ENCODE data around the gene PLD6.
"Not testable (repeated sequence)": the region's sequence is repeated elsewhere in the genome, so short reads cannot be mapped to it uniquely, and the experiment has no call there.

The PLD6 gene

GRCh38 chr17:17186551-17187505, 19.3 kb downstream of the PLD6 start:
- ATAC-seq, result peak; percentile 28
- no peak for TF ChIP-seq OSR1 (CRISPR knock-in tag; IDR thresholded peaks at IDR 0.05)
- no peak for TF ChIP-seq TOX (CRISPR knock-in tag; IDR thresholded peaks at IDR 0.05; ENCODE audit: borderline replicate concordance)
- no peak for TF ChIP-seq BACH2 (CRISPR knock-in tag; IDR thresholded peaks at IDR 0.05; ENCODE audit: borderline replicate concordance)
- no peak for TF ChIP-seq ZFP3 (CRISPR knock-in tag; IDR thresholded peaks at IDR 0.05)
- TF ChIP-seq ZNF8 (CRISPR knock-in tag; IDR thresholded peaks at IDR 0.05), result no peak
- TF ChIP-seq CSDC2 (CRISPR knock-in tag; IDR thresholded peaks at IDR 0.05), result no peak
- no peak for TF ChIP-seq ZNF565 (CRISPR knock-in tag; conservative IDR thresholded peaks at IDR 0.05; ENCODE audit: low read depth)
- no peak for TF ChIP-seq SNAI2 (CRISPR knock-in tag; IDR thresholded peaks at IDR 0.05)
- no peak for TF ChIP-seq CREB5 (CRISPR knock-in tag; IDR thresholded peaks at IDR 0.05; ENCODE audit: low read depth)
- TF ChIP-seq CSRNP3 (CRISPR knock-in tag; IDR thresholded peaks at IDR 0.05), result no peak
- TF ChIP-seq GLIS3 (CRISPR knock-in tag; IDR thresholded peaks at IDR 0.05), result no peak
- TF ChIP-seq PPARA (CRISPR knock-in tag; IDR thresholded peaks at IDR 0.05; ENCODE audit: borderline replicate concordance), result no peak
- TF ChIP-seq, protein P1, sequence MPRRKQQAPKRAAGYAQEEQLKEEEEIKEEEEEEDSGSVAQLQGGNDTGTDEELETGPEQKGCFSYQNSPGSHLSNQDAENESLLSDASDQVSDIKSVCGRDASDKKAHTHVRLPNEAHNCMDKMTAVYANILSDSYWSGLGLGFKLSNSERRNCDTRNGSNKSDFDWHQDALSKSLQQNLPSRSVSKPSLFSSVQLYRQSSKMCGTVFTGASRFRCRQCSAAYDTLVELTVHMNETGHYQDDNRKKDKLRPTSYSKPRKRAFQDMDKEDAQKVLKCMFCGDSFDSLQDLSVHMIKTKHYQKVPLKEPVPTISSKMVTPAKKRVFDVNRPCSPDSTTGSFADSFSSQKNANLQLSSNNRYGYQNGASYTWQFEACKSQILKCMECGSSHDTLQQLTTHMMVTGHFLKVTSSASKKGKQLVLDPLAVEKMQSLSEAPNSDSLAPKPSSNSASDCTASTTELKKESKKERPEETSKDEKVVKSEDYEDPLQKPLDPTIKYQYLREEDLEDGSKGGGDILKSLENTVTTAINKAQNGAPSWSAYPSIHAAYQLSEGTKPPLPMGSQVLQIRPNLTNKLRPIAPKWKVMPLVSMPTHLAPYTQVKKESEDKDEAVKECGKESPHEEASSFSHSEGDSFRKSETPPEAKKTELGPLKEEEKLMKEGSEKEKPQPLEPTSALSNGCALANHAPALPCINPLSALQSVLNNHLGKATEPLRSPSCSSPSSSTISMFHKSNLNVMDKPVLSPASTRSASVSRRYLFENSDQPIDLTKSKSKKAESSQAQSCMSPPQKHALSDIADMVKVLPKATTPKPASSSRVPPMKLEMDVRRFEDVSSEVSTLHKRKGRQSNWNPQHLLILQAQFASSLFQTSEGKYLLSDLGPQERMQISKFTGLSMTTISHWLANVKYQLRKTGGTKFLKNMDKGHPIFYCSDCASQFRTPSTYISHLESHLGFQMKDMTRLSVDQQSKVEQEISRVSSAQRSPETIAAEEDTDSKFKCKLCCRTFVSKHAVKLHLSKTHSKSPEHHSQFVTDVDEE (CRISPR knock-in tag; IDR thresholded peaks at IDR 0.05), result no peak
- no peak for TF ChIP-seq ZNF70 (CRISPR knock-in tag; IDR thresholded peaks at IDR 0.05)

DNA sequence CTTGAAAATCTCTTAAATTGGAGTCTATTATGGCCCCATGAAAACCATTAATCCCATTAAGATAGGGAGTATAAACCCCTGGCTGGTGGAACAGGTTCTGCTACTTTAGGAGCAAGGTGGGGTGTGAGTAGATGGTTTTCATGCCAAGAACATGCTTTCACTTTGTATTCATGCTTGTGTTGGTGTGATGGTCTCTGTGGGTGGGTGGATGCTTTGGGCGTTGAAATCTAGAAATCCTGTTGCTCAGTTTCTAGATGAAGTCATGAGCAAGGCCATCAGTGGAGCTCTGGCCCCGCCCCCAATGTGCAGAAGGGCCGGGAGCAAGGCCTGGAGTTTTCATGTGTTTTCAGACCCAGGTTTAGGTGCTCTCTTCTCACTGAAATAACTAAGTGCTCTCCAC, 20.1 kb downstream of the PLD6 start:
- TF ChIP-seq BACH2 (CRISPR knock-in tag; IDR thresholded peaks at IDR 0.05; ENCODE audit: borderline replicate concordance), result no peak
- TF ChIP-seq, protein P1 (CRISPR knock-in tag; IDR thresholded peaks at IDR 0.05), result no peak
- no peak for TF ChIP-seq ZC3H10 (CRISPR knock-in tag; IDR thresholded peaks at IDR 0.05)
- no peak for TF ChIP-seq POU6F1 (CRISPR knock-in tag; IDR thresholded peaks at IDR 0.05; ENCODE audit: borderline replicate concordance, low read depth)
- no peak for TF ChIP-seq GLIS3 (CRISPR knock-in tag; IDR thresholded peaks at IDR 0.05)
- TF ChIP-seq ESRRG (CRISPR knock-in tag; IDR thresholded peaks at IDR 0.05), result no peak
- TF ChIP-seq SNAI2 (CRISPR knock-in tag; IDR thresholded peaks at IDR 0.05), result no peak
- ATAC-seq, result no peak

- not testable (repeated sequence) for ATAC-seq
These were observed 21.0 kb downstream of the PLD6 start for GRCh38 chr17:17184985-17185757.

All from SK-N-SH treated with all-trans-retinoic acid at 6 μM for 48 hours (cell line).